Measurements from ENCODE around the gene MAGIX. TPM values are rescaled to one million over a fixed set of nuclear protein-coding genes. Genes with fewer than 3 reads are reported as not detected.

The MAGIX gene
- polyA plus RNA-seq, 3 donors, result 1.1 to 2.0 (median 1.5) TPM

DNA sequence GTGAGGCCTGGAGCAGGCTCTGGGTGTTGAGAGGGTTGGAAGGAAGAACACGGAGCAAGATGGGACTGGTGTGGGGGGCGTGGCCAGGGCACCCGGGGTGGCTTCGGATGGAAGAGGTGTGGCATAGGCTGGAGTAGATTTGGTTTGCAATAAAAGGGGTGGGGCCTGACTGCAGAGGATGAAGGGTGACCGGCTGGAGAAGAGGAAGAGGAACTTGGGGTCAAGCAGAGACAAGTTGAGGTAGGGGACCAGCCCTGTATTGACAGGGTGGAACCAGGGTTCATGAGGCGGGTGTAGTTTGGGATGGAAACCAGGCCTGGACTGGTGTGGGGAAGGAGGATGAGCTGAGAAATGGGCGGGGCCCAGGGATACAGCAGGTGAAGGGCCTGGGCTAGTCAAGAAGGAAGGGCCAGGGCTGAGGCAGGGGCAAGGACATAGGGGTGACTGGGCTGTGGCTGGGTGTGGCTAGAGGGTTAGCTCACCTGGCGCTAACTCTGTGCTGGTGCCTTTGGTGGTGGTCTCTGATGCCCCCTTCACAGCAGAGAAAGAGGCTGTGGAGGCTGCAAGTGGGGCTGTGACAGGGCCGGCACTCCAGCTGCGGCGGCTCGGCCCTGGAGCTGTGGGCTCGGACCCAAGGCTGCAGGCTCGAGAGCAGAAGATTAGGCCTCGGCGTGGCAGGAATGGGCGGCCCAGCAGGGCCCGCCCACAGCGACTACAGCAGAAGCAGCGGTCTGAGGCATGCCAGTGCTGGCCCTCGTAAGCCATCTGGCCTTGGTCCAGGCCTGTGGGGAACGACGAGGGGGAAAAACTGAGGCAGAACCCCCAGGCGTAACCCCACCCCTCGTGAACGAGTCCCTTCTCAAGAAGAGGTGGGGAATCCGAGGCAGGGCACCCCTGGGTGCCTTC is 14.1 kb downstream of the MAGIX start:
- H3K4me1 ChIP-seq (ENCODE audit: control insufficient read depth in 1 of 2, insufficient read depth in 2 of 2, low read length in 2 of 2), result peaks cover 43 to 56% of the 10 kb centered on the region in 2 donors
- H3K4me3 ChIP-seq (replicated peaks in 1 of 3; ENCODE audit: low read depth in 2 of 3, low read length in 3 of 3), result peak overlapping the region in 1 of 3 experiments; percentile 49
- no peaks in the 10 kb centered on the region for H3K9me3 ChIP-seq (replicated peaks in 1 of 2; ENCODE audit: control insufficient read depth in 1 of 2, insufficient read depth in 1 of 2, low read length in 2 of 2)
- 9% methylated on average over 4 of the region's 27 CpGs for WGBS (ENCODE audit: insufficient coverage)
- H4K20me1 ChIP-seq (ENCODE audit: insufficient read depth, low read length), result peaks cover 11% of the 10 kb centered on the region
- H3K9ac ChIP-seq (ENCODE audit: insufficient read depth, low read length, poor library complexity, severe bottlenecking), result no peak overlapping the region
- Mint-ChIP-seq H3K4me1 (peaks cover 43% of the 10 kb centered on the region), H3K36me3 (peaks cover 46 to 58% of the 10 kb centered on the region in 2 donors), H3K9me3 (peaks cover 0 to 20% (median 11%) of the 10 kb centered on the region in 7 donors), H3K4me3 (peak overlapping the region; percentile 67 to 85), H3K27ac (peak overlapping the region; percentile 91 to 97 (median 93)), H3K27me3 (ENCODE audit: low read depth in 3 of 3) (peaks cover 0 to 10% (median 0%) of the 10 kb centered on the region in 3 donors)
- peaks cover 42% of the 10 kb centered on the region for H3K79me2 ChIP-seq (ENCODE audit: insufficient read depth, low read length)
- H2AFZ ChIP-seq (ENCODE audit: insufficient read depth, low read depth, low read length, poor library complexity, severe bottlenecking), result no peak overlapping the region
- H3K36me3 ChIP-seq (replicated peaks in 1 of 2; ENCODE audit: control insufficient read depth in 1 of 2, insufficient read depth in 2 of 2, low read length in 2 of 2), result peaks cover 46 to 61% of the 10 kb centered on the region in 2 donors
- H3K27me3 ChIP-seq (ENCODE audit: control insufficient read depth in 2 of 2, insufficient read depth in 2 of 2, low read length in 2 of 2), result no peaks in the 10 kb centered on the region
- H3K4me2 ChIP-seq (replicated peaks; ENCODE audit: extremely low read depth, low read length, poor library complexity, severe bottlenecking), result peak overlapping the region; percentile 45
- DNase-seq, result peak; percentile 64 to 79 (median 75)
- intact Hi-C loops (cut with micrococcal nuclease), result no loop called here
- peak overlapping the region; percentile 33 to 66 for H3K27ac ChIP-seq (ENCODE audit: low read depth in 1 of 2, low read length in 2 of 2)
- TF ChIP-seq, protein P1, sequence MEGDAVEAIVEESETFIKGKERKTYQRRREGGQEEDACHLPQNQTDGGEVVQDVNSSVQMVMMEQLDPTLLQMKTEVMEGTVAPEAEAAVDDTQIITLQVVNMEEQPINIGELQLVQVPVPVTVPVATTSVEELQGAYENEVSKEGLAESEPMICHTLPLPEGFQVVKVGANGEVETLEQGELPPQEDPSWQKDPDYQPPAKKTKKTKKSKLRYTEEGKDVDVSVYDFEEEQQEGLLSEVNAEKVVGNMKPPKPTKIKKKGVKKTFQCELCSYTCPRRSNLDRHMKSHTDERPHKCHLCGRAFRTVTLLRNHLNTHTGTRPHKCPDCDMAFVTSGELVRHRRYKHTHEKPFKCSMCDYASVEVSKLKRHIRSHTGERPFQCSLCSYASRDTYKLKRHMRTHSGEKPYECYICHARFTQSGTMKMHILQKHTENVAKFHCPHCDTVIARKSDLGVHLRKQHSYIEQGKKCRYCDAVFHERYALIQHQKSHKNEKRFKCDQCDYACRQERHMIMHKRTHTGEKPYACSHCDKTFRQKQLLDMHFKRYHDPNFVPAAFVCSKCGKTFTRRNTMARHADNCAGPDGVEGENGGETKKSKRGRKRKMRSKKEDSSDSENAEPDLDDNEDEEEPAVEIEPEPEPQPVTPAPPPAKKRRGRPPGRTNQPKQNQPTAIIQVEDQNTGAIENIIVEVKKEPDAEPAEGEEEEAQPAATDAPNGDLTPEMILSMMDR (IDR thresholded peaks at IDR 0.05), result no peak

DNA sequence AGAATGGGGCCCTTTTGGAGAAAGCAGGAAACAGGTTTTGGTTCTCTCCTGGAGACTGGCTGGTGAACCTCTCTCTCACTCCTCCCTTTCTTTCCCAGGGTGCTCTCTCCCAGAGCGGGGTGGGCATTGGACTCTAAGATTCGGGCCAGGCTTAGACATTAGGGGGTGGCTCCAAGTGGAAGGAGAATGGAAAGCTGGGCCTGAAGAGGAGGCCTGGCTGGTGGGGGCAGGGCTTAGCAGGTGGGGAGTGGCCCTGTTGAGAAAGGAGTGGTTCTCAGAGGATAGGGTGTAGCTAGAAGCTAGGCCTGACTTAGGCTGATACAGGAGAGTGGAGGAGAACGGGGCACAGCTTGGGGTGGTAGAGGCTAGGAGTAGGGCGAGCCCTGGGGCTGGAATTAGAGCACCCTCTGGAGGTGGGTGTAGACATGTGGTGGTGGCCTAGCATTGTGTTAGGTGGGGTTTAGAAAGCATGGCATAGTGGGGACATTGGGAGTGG is 14.8 kb downstream of the MAGIX start:
- H3K27ac Mint-ChIP-seq, result peak overlapping the region; percentile 65 to 97 (median 91)
- peak overlapping the region in 1 of 2 donors; percentile 15 for H3K4me3 Mint-ChIP-seq
- peaks cover 49 to 62% of the 10 kb centered on the region in 2 donors for H3K36me3 Mint-ChIP-seq
- H3K79me2 ChIP-seq (ENCODE audit: insufficient read depth, low read length), result peaks cover 35% of the 10 kb centered on the region
- H3K27me3 Mint-ChIP-seq (ENCODE audit: low read depth in 3 of 3), result peaks cover 0 to 10% (median 0%) of the 10 kb centered on the region in 3 donors
- intact Hi-C loops (cut with micrococcal nuclease), result no loop called here
- H3K4me1 Mint-ChIP-seq, result peaks cover 43% of the 10 kb centered on the region
- peak overlapping the region; percentile 45 for H3K4me2 ChIP-seq (replicated peaks; ENCODE audit: extremely low read depth, low read length, poor library complexity, severe bottlenecking)
- no peaks in the 10 kb centered on the region for H3K9me3 ChIP-seq (replicated peaks in 1 of 2; ENCODE audit: control insufficient read depth in 1 of 2, insufficient read depth in 1 of 2, low read length in 2 of 2)
- TF ChIP-seq, protein P1 (IDR thresholded peaks at IDR 0.05), result no peak
- 36% methylated on average over 2 of the region's 4 CpGs for WGBS (ENCODE audit: insufficient coverage)
- H3K27me3 ChIP-seq (ENCODE audit: control insufficient read depth in 2 of 2, insufficient read depth in 2 of 2, low read length in 2 of 2), result no peaks in the 10 kb centered on the region
- H3K27ac ChIP-seq (ENCODE audit: low read depth in 1 of 2, low read length in 2 of 2), result peak overlapping the region; percentile 33 to 66
- H3K9me3 Mint-ChIP-seq, result peaks cover 0 to 20% (median 6%) of the 10 kb centered on the region in 7 donors
- H3K9ac ChIP-seq (ENCODE audit: insufficient read depth, low read length, poor library complexity, severe bottlenecking), result no peak overlapping the region
- peaks cover 43 to 56% of the 10 kb centered on the region in 2 donors for H3K4me1 ChIP-seq (ENCODE audit: control insufficient read depth in 1 of 2, insufficient read depth in 2 of 2, low read length in 2 of 2)
- H4K20me1 ChIP-seq (ENCODE audit: insufficient read depth, low read length), result peaks cover 11% of the 10 kb centered on the region
- H3K36me3 ChIP-seq (replicated peaks in 1 of 2; ENCODE audit: control insufficient read depth in 1 of 2, insufficient read depth in 2 of 2, low read length in 2 of 2), result peaks cover 49 to 65% of the 10 kb centered on the region in 2 donors
- H3K4me3 ChIP-seq (replicated peaks in 1 of 3; ENCODE audit: low read depth in 2 of 3, low read length in 3 of 3), result peak overlapping the region in 1 of 3 experiments; percentile 49
- no peak overlapping the region for H2AFZ ChIP-seq (ENCODE audit: insufficient read depth, low read depth, low read length, poor library complexity, severe bottlenecking)
- peak; percentile 30 to 43 (median 38) for DNase-seq
